A673 (cell line): ENCODE results near the gene KIF23.
"Not testable (repeated sequence)": the region's sequence is repeated elsewhere in the genome, so short reads cannot be mapped to it uniquely, and the experiment has no call there.

Experiments
- CTCF ChIP-seq: fragments of 300-800, 200-600 bp; sonication (generic); conservative IDR thresholded peaks from 2 replicates; pipeline ENCODE4 v1.5.1; 2017; ENCODE audit warnings: low read depth, mild to moderate bottlenecking, antibody characterized with exemption, low read length, moderate library complexity, mixed read lengths
- EZH2 ChIP-seq: fragments of 200-600 bp; sonication (generic); IDR thresholded peaks from 2 replicates; pipeline ENCODE4 v1.6.1; 2017; ENCODE audit warnings: borderline replicate concordance, low read depth, mild to moderate bottlenecking, mixed read lengths, antibody characterized with exemption, low read length; ENCODE audit not compliant: poor library complexity, severe bottlenecking

- TF ChIP-seq CTCF, EZH2: not testable (repeated sequence)
Measured at GRCh38 chr15:69382176-69382575, 32.0 kb upstream of the KIF23 start.
